Fibroblast of the aortic adventitia (primary cell): ENCODE measurements around the gene HMG20A. TPM values are rescaled to one million over a fixed set of nuclear protein-coding genes. Genes with fewer than 3 reads are reported as not detected.
A peak's percentile ranks its signal among the peaks of the same experiment; 100 is the strongest.

Experiments
- DNase-seq: peaks from one replicate; pipeline ENCODE4 v3.0.0-alpha.2; 2010; ENCODE audit warnings: low read depth
- H3K4me3 ChIP-seq: 2 replicates; pipeline ENCODE4 v1.5.1; 2011; ENCODE audit warnings: low read depth, mild to moderate bottlenecking, control low read depth, low read length, moderate library complexity
- total RNA-seq: library from RNA; depleted of rRNA; stranded (reverse); fragments of >200 nt; gene quantifications from 2 replicates; pipeline ENCODE4 v1.2.3, GENCODE V29; 2012; ENCODE audit warnings: low replicate concordance
- TF ChIP-seq, protein P1 (sequence below): IDR thresholded peaks from 2 replicates; pipeline ENCODE4 v1.5.1; 2011; ENCODE audit warnings: mild to moderate bottlenecking, low read length, control low read depth, inconsistent platforms; ENCODE audit not compliant: insufficient read depth

HMG20A gene
- total RNA-seq, 1 donor, result 28.7 TPM

DNA sequence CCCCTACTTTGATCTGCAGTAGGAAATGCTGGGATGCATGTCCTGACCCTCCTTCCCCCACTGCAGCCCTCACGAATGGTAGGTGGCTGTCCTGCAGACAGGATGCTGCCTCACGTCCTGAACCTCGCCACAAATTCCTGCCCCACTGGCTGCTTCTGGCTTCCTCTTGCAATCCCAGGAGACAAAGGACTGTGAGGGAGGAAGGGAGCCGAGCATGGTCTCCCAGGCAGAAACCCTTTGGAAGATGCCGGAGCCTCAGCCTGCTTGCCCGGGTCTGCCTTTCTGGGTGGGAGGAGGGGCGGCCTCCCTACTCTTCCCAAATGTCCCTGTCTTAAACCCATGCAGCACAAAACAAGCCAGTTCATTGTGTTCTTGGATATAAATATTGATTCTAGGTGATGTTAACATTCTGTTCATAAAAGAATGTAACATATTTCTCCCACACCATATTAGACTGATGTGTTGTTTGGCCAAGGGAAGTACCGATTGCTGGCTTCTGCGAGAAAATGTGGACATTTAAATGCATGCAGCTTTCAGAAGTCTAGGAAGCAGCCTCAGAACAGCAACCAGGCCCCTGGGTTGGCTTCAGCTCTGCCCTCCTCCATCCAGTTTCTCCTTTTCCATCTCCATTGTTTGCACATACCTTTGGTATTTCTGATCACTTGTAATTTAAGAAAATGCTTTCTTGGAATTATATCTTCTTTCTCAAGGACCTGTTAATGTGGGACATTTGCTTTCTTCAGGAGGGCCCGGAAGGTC is 75.3 kb downstream of the HMG20A start:
- TF ChIP-seq, protein P1, sequence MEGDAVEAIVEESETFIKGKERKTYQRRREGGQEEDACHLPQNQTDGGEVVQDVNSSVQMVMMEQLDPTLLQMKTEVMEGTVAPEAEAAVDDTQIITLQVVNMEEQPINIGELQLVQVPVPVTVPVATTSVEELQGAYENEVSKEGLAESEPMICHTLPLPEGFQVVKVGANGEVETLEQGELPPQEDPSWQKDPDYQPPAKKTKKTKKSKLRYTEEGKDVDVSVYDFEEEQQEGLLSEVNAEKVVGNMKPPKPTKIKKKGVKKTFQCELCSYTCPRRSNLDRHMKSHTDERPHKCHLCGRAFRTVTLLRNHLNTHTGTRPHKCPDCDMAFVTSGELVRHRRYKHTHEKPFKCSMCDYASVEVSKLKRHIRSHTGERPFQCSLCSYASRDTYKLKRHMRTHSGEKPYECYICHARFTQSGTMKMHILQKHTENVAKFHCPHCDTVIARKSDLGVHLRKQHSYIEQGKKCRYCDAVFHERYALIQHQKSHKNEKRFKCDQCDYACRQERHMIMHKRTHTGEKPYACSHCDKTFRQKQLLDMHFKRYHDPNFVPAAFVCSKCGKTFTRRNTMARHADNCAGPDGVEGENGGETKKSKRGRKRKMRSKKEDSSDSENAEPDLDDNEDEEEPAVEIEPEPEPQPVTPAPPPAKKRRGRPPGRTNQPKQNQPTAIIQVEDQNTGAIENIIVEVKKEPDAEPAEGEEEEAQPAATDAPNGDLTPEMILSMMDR, result no peak
- no peak for DNase-seq
- no peak overlapping the region for H3K4me3 ChIP-seq

DNA sequence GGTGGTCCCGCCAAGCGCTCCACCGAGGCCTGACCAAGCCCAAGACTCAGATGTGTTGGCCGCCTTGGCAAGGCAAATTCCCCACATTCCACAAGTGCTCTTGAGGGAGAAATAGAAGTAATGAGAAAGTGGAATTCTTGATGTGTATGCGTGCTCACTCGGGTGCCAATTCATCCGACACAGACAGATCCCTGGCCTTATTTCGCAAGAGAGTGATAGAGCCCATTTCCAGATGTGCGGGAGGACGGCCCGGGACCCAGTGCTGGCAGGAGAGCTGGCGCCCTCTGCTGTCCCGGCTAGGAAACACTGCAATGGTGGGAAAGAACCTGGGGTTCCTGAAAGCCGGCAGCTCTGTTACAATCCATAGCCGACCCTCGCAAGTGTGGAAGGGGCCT is 76.0 kb downstream of the HMG20A start:
- DNase-seq, result peak; percentile 100
- TF ChIP-seq, protein P1, result peak; percentile 98
- H3K4me3 ChIP-seq, result no peak overlapping the region

DNA sequence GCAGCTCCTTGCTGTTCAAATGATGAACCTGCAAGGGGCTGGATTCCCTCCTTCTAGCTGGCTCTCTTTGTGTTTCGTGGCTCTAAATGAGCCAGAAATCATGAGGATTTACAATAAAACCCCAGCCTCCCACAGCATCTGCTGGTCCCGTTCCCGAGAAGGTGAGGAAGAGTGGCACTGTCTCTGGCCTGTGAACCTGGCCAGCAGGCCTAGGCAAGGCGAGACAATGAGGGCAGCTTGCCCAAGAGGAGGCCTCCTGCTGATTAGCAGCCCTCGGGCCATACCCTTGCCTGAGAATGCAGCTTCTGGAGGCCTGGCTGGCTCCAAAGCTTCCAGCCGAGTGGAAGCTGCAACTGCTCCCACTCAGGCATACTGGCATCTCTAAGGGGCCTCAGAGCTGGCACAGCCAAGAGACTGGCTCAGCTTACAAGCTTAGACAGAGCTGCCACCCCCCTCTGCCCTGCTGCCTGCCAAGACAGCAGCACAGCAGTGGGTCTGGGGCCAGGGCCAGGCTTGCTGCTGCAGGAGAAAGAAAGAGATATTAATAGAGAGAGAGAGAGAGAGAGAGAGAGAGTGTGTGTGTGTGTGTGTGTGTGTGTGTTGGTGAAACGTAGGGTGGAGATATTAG is 76.5 kb downstream of the HMG20A start:
- peak overlapping the region; percentile 33 for H3K4me3 ChIP-seq
- DNase-seq, result peak; percentile 91
- TF ChIP-seq, protein P1, result no peak

DNA sequence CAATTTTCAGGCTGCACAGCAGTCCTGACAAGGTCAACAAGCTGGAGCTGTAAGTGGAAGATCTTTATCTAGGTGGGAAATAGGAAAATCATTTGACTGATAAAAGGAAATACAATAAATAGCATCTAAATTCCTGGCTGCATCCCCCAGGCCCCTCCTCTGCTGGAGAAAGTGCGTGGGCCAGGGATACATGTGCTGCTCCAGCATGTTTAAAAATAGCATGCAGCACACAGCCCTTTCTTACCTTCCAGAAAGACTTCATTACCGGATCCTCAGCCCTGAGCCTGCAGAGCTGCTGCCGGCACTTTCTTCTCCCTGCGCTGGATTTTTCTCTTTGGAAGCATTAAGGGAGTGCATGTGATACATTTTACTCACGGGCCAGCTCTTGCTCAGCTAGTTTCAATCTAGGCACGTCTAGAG is 77.3 kb downstream of the HMG20A start:
- DNase-seq, result peak; percentile 67
- TF ChIP-seq, protein P1, result no peak
- H3K4me3 ChIP-seq, result peak overlapping the region; percentile 5

DNA sequence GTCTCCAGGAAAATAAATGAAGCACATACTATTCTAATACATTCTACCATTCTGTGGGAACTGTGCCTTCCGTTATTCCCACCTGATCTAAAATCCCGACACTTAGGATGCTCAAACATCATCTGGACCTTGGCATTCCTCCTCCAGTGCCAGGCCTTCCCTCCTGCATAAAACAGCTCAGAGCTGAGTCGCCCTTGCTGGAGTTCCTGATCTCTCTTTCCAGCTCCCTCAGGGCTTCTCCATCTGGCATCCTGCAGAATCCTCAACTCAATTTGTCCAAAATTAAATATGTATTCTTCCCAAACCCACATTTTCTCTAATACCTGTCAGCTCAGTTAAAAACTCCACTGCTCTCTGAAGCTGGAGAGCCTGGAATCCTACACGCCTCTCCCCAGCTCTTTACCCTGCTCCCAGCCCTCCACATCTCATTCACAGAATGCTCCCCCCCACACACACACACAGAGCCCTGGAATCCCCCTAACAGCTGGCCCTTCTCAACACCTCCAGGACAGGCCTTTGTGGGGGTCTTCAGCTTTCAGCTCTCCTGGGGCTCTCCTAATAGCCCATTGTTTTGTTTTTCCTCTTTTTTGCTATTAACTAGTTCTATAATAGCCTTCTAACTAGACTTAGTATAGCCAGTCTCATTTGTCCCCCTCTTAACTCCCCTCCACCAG is 78.5 kb downstream of the HMG20A start:
- no peak overlapping the region for H3K4me3 ChIP-seq
- no peak for DNase-seq
- TF ChIP-seq, protein P1, result no peak

DNA sequence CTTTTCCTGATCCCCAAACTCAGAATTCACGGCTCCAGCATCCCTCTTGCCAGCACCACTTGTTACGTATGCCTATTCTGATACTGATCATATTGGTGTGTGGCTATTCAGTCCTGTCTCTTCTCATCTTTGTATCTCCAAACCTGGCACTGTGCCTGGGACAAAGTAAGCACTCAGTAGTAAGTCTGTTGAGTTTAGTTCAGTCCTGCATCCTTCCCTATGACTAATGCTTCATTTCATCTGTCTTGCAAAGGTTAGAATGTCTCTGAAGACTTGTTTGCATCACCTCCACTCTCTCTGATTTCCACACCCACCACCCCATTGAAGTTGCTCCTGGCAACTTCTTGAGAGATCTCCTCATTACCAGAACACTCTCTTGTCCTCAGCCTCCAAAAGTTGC is 80.3 kb downstream of the HMG20A start:
- H3K4me3 ChIP-seq, result no peak overlapping the region
- peak; percentile 57 for DNase-seq
- TF ChIP-seq, protein P1, result no peak
